ENCODE results near the gene SLC35F4.

Gene SLC35F4

GRCh38 chr14:57831981-57832380, 33.9 kb downstream of the SLC35F4 start:
- H3K79me2 ChIP-seq (ENCODE audit: low read length), result no peaks in the 10 kb centered on the region
- no peak overlapping the region for H3K9ac ChIP-seq (ENCODE audit: low read length)
- H3K4me2 ChIP-seq (ENCODE audit: low read depth, low read length), result no peak overlapping the region
- DNase-seq, result no peak
- H3K4me1 ChIP-seq (ENCODE audit: low read length), result no peaks in the 10 kb centered on the region
- H3K27me3 ChIP-seq (replicated peaks; ENCODE audit: insufficient read depth, low read length), result no peaks in the 10 kb centered on the region
- no peaks in the 10 kb centered on the region for H3K9me3 ChIP-seq (replicated peaks; ENCODE audit: insufficient read depth, low read length)
- no peaks in the 10 kb centered on the region for H3K9me2 ChIP-seq (replicated peaks; ENCODE audit: insufficient read depth, low read length)
- no peak overlapping the region for H2AFZ ChIP-seq (ENCODE audit: low read length)
- no peaks in the 10 kb centered on the region for H3K36me3 ChIP-seq (replicated peaks; ENCODE audit: insufficient read depth, low read length)
- H3K4me3 ChIP-seq (ENCODE audit: low read length), result no peak overlapping the region
- H3F3A ChIP-seq (ENCODE audit: insufficient read depth, low read length), result no peaks in the 10 kb centered on the region
- TF ChIP-seq, protein P1, sequence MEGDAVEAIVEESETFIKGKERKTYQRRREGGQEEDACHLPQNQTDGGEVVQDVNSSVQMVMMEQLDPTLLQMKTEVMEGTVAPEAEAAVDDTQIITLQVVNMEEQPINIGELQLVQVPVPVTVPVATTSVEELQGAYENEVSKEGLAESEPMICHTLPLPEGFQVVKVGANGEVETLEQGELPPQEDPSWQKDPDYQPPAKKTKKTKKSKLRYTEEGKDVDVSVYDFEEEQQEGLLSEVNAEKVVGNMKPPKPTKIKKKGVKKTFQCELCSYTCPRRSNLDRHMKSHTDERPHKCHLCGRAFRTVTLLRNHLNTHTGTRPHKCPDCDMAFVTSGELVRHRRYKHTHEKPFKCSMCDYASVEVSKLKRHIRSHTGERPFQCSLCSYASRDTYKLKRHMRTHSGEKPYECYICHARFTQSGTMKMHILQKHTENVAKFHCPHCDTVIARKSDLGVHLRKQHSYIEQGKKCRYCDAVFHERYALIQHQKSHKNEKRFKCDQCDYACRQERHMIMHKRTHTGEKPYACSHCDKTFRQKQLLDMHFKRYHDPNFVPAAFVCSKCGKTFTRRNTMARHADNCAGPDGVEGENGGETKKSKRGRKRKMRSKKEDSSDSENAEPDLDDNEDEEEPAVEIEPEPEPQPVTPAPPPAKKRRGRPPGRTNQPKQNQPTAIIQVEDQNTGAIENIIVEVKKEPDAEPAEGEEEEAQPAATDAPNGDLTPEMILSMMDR (IDR thresholded peaks at IDR 0.05; ENCODE audit: low read length), result no peak
- TF ChIP-seq EZH2phosphoT487 (IDR thresholded peaks at IDR 0.05; ENCODE audit: low read length), result no peak
- no peak for TF ChIP-seq EZH2 (optimal IDR thresholded peaks at IDR 0.05; ENCODE audit: low read depth, low read length)
- no peak overlapping the region for H3K27ac ChIP-seq (ENCODE audit: low read length)
- H4K20me1 ChIP-seq (ENCODE audit: insufficient read depth, low read length), result no peaks in the 10 kb centered on the region

DNA sequence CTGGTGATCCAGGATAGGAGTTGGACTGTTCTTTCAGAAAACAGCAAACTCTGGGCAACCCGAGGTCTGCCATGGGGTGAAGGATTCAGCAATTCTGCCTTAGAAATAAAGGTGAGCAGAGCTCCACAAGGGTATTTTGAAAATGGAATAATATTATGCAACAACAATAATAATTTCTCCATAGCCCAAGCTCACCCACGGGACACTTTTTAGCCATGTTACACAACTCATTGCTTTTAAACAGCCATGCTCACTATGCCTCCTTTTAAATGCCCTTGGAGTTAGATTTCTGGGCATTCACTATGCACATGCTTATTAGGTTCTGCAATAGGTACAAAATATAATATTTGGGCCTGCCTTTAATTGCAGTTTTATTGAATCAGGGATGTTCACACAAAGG, 37.2 kb downstream of the SLC35F4 start:
- Histone ChIP-seq H3K36me3 (replicated peaks; ENCODE audit: insufficient read depth, low read length) (no peaks in the 10 kb centered on the region), H3K27me3 (replicated peaks; ENCODE audit: insufficient read depth, low read length) (no peaks in the 10 kb centered on the region), H4K20me1 (ENCODE audit: insufficient read depth, low read length) (no peaks in the 10 kb centered on the region), H3K79me2 (ENCODE audit: low read length) (no peaks in the 10 kb centered on the region), H3K4me2 (ENCODE audit: low read depth, low read length) (no peak overlapping the region), H3K9ac (ENCODE audit: low read length) (no peak overlapping the region), H3K4me1 (ENCODE audit: low read length) (no peaks in the 10 kb centered on the region), H2AFZ (ENCODE audit: low read length) (no peak overlapping the region), H3F3A (ENCODE audit: insufficient read depth, low read length) (no peaks in the 10 kb centered on the region), H3K27ac (ENCODE audit: low read length) (no peak overlapping the region), H3K9me3 (replicated peaks; ENCODE audit: insufficient read depth, low read length) (no peaks in the 10 kb centered on the region), H3K9me2 (replicated peaks; ENCODE audit: insufficient read depth, low read length) (no peaks in the 10 kb centered on the region), H3K4me3 (ENCODE audit: low read length) (no peak overlapping the region)
- DNase-seq, result no peak
- TF ChIP-seq, protein P1 (IDR thresholded peaks at IDR 0.05; ENCODE audit: low read length), result no peak
- TF ChIP-seq EZH2 (optimal IDR thresholded peaks at IDR 0.05; ENCODE audit: low read depth, low read length), result no peak
- TF ChIP-seq EZH2phosphoT487 (IDR thresholded peaks at IDR 0.05; ENCODE audit: low read length), result no peak

GRCh38 chr14:57823015-57823660, 42.8 kb downstream of the SLC35F4 start:
- no peaks in the 10 kb centered on the region for H3K36me3 ChIP-seq (replicated peaks; ENCODE audit: insufficient read depth, low read length)
- no peak overlapping the region for H2AFZ ChIP-seq (ENCODE audit: low read length)
- H3K9me3 ChIP-seq (replicated peaks; ENCODE audit: insufficient read depth, low read length), result no peaks in the 10 kb centered on the region
- no peaks in the 10 kb centered on the region for H3K79me2 ChIP-seq (ENCODE audit: low read length)
- DNase-seq, result no peak
- no peak overlapping the region for H3K9ac ChIP-seq (ENCODE audit: low read length)
- no peak overlapping the region for H3K27ac ChIP-seq (ENCODE audit: low read length)
- no peak overlapping the region for H3K4me3 ChIP-seq (ENCODE audit: low read length)
- H3K27me3 ChIP-seq (replicated peaks; ENCODE audit: insufficient read depth, low read length), result no peaks in the 10 kb centered on the region
- TF ChIP-seq EZH2 (optimal IDR thresholded peaks at IDR 0.05; ENCODE audit: low read depth, low read length) (no peak), EZH2phosphoT487 (IDR thresholded peaks at IDR 0.05; ENCODE audit: low read length) (no peak)
- TF ChIP-seq, protein P1 (IDR thresholded peaks at IDR 0.05; ENCODE audit: low read length), result no peak
- H3K4me2 ChIP-seq (ENCODE audit: low read depth, low read length), result no peak overlapping the region
- H4K20me1 ChIP-seq (ENCODE audit: insufficient read depth, low read length), result no peaks in the 10 kb centered on the region
- H3F3A ChIP-seq (ENCODE audit: insufficient read depth, low read length), result no peaks in the 10 kb centered on the region
- H3K9me2 ChIP-seq (replicated peaks; ENCODE audit: insufficient read depth, low read length), result no peaks in the 10 kb centered on the region
- H3K4me1 ChIP-seq (ENCODE audit: low read length), result no peaks in the 10 kb centered on the region

Measured in MM.1S (cell line).